Hematopoietic multipotent progenitor cell treated with erythropoietin and hydrocortisone succinate and interleukin-3 and kit ligand, for 4 days (in vitro differentiated cells): ENCODE data around the gene OR56A4.
"Not testable (repeated sequence)": the region's sequence is repeated elsewhere in the genome, so short reads cannot be mapped to it uniquely, and the experiment has no call there.

ENCODE experiments used
- DNase-seq: peaks from one replicate; pipeline ENCODE4 v3.0.0-alpha.2; 2015

OR56A4 gene

GRCh38 chr11:5960704-5961320 is 45.9 kb downstream of the OR56A4 start:
- DNase-seq = not testable (repeated sequence)

GRCh38 chr11:5955586-5955985 is 51.2 kb downstream of the OR56A4 start:
- no peak for DNase-seq
